Neural cell (in vitro differentiated cells): ENCODE data around the gene GLT8D2.

Source experiments
- EP300 ChIP-seq: fragments of 450-650 bp; conservative IDR thresholded peaks from 2 replicates; pipeline ENCODE4 v1.6.1; 2014; ENCODE audit warnings: antibody characterized with exemption, mild to moderate bottlenecking, moderate library complexity; ENCODE audit not compliant: poor library complexity, severe bottlenecking
- EZH2 ChIP-seq: fragments of 200-600, 300-800 bp; shearing (Covaris generic), sonication (generic); IDR thresholded peaks from 2 replicates; pipeline ENCODE4 v1.6.1; 2014; ENCODE audit warnings: antibody characterized with exemption, low read length, borderline replicate concordance, mild to moderate bottlenecking; ENCODE audit not compliant: insufficient read depth, poor library complexity, severe bottlenecking
- MXI1 ChIP-seq: fragments of 450-650 bp; conservative IDR thresholded peaks from 2 replicates; pipeline ENCODE4 v1.6.1; 2014; ENCODE audit warnings: antibody characterized with exemption, mild to moderate bottlenecking; ENCODE audit not compliant: poor library complexity, severe bottlenecking
- POLR2AphosphoS5 ChIP-seq: IDR thresholded peaks from 2 replicates; pipeline ENCODE4 v1.6.1; 2012
- TAF1 ChIP-seq: IDR thresholded peaks from 2 replicates; pipeline ENCODE4 v1.6.1; 2012; ENCODE audit warnings: low read depth
- TF ChIP-seq, protein P1 (sequence below): fragments of 450-650 bp; IDR thresholded peaks from 2 replicates; pipeline ENCODE4 v1.5.1; 2014; ENCODE audit warnings: antibody characterized with exemption, mild to moderate bottlenecking, moderate library complexity; ENCODE audit not compliant: poor library complexity, severe bottlenecking
- TF ChIP-seq, protein P2 (sequence below): IDR thresholded peaks from 2 replicates; pipeline ENCODE4 v1.6.1; 2012; ENCODE audit warnings: borderline replicate concordance

DNA sequence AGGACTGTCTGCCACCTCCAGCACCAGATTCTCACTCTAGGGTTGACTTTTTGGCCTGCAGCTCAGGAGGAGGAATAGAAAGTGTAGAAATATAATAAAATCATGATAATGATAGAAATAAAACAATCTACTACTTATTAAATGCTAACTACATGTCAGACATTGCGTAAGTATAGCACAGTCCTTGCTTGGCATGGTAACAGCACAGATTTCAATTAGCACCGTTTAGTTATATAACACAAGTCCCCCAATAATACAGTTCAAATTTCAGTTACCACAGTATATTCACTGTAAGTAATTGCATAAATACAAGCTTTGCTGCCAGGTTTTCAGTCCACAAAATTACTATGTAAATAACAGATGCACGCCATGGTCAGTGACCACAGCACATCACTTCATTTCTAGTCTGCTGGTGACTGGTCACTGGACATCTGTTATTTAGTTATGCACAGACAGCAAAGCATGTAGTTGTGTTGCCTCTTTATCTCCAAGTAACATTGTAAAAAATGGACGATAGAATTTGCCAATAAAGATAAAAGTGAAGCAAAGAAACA lies 6.5 kb upstream of the GLT8D2 start:
- no peak for TF ChIP-seq TAF1
- TF ChIP-seq, protein P1, sequence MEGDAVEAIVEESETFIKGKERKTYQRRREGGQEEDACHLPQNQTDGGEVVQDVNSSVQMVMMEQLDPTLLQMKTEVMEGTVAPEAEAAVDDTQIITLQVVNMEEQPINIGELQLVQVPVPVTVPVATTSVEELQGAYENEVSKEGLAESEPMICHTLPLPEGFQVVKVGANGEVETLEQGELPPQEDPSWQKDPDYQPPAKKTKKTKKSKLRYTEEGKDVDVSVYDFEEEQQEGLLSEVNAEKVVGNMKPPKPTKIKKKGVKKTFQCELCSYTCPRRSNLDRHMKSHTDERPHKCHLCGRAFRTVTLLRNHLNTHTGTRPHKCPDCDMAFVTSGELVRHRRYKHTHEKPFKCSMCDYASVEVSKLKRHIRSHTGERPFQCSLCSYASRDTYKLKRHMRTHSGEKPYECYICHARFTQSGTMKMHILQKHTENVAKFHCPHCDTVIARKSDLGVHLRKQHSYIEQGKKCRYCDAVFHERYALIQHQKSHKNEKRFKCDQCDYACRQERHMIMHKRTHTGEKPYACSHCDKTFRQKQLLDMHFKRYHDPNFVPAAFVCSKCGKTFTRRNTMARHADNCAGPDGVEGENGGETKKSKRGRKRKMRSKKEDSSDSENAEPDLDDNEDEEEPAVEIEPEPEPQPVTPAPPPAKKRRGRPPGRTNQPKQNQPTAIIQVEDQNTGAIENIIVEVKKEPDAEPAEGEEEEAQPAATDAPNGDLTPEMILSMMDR = no peak
- no peak for TF ChIP-seq POLR2AphosphoS5
- no peak for TF ChIP-seq EZH2
- TF ChIP-seq, protein P2, sequence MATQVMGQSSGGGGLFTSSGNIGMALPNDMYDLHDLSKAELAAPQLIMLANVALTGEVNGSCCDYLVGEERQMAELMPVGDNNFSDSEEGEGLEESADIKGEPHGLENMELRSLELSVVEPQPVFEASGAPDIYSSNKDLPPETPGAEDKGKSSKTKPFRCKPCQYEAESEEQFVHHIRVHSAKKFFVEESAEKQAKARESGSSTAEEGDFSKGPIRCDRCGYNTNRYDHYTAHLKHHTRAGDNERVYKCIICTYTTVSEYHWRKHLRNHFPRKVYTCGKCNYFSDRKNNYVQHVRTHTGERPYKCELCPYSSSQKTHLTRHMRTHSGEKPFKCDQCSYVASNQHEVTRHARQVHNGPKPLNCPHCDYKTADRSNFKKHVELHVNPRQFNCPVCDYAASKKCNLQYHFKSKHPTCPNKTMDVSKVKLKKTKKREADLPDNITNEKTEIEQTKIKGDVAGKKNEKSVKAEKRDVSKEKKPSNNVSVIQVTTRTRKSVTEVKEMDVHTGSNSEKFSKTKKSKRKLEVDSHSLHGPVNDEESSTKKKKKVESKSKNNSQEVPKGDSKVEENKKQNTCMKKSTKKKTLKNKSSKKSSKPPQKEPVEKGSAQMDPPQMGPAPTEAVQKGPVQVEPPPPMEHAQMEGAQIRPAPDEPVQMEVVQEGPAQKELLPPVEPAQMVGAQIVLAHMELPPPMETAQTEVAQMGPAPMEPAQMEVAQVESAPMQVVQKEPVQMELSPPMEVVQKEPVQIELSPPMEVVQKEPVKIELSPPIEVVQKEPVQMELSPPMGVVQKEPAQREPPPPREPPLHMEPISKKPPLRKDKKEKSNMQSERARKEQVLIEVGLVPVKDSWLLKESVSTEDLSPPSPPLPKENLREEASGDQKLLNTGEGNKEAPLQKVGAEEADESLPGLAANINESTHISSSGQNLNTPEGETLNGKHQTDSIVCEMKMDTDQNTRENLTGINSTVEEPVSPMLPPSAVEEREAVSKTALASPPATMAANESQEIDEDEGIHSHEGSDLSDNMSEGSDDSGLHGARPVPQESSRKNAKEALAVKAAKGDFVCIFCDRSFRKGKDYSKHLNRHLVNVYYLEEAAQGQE = no peak
- TF ChIP-seq MXI1 = no peak
- no peak for TF ChIP-seq EP300
